ENCODE measurements around the gene ABLIM3.

Gene ABLIM3

DNA sequence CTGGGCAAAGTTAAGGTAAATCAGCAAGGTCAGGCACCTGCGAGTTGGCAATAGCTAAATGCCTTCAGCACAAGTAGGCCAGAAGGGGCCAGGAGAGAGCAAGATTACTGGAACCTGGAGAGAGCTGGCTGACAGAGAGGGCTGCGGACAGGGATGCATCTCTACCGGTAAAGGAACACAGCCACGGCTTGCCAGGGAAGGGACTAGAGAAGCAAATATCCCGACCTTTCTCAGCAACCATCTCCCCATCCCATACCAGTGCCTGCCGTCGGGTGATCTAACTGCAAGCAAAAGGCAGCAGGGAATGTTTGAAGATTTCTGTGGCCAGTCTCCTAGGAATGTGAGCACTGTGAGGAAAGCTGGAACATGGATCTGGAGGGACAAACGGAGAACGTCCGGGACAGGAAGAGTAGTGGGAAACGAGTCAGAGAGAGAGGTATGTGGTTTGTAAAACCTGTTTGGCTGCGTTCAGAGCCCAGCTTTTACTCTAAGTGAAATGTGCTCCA is 15.9 kb upstream of the ABLIM3 start:
- H3K9me3 ChIP-seq (ENCODE audit: low read length), result no peaks in the 10 kb centered on the region
- H2AFZ ChIP-seq (ENCODE audit: low read depth, low read length), result no peak overlapping the region
- H3K27me3 ChIP-seq (ENCODE audit: insufficient read depth, low read length), result no peaks in the 10 kb centered on the region
- H3K4me1 ChIP-seq (ENCODE audit: insufficient read depth, low read length), result no peaks in the 10 kb centered on the region
- no peaks in the 10 kb centered on the region for H3K36me3 ChIP-seq (ENCODE audit: insufficient read depth, low read length)
- H3K4me3 ChIP-seq (ENCODE audit: low read length), result no peak overlapping the region

GRCh38 chr5:149126906-149127305 is 14.4 kb upstream of the ABLIM3 start:
- no peaks in the 10 kb centered on the region for H3K27me3 ChIP-seq (ENCODE audit: insufficient read depth, low read length)
- no peaks in the 10 kb centered on the region for H3K36me3 ChIP-seq (ENCODE audit: insufficient read depth, low read length)
- no peaks in the 10 kb centered on the region for H3K9me3 ChIP-seq (ENCODE audit: low read length)
- no peaks in the 10 kb centered on the region for H3K4me1 ChIP-seq (ENCODE audit: insufficient read depth, low read length)
- no peak overlapping the region for H3K4me3 ChIP-seq (ENCODE audit: low read length)
- no peak overlapping the region for H2AFZ ChIP-seq (ENCODE audit: low read depth, low read length)

GRCh38 chr5:149127394-149127955 is 13.8 kb upstream of the ABLIM3 start:
- H3K27me3 ChIP-seq (ENCODE audit: insufficient read depth, low read length), result no peaks in the 10 kb centered on the region
- H3K4me3 ChIP-seq (ENCODE audit: low read length), result no peak overlapping the region
- no peaks in the 10 kb centered on the region for H3K36me3 ChIP-seq (ENCODE audit: insufficient read depth, low read length)
- H3K9me3 ChIP-seq (ENCODE audit: low read length), result no peaks in the 10 kb centered on the region
- no peaks in the 10 kb centered on the region for H3K4me1 ChIP-seq (ENCODE audit: insufficient read depth, low read length)
- H2AFZ ChIP-seq (ENCODE audit: low read depth, low read length), result no peak overlapping the region

- no peak overlapping the region for H3K4me3 ChIP-seq (ENCODE audit: low read length)
- H3K4me1 ChIP-seq (ENCODE audit: insufficient read depth, low read length), result no peaks in the 10 kb centered on the region
- H2AFZ ChIP-seq (ENCODE audit: low read depth, low read length), result no peak overlapping the region
- no peaks in the 10 kb centered on the region for H3K27me3 ChIP-seq (ENCODE audit: insufficient read depth, low read length)
- no peaks in the 10 kb centered on the region for H3K9me3 ChIP-seq (ENCODE audit: low read length)
- H3K36me3 ChIP-seq (ENCODE audit: insufficient read depth, low read length), result no peaks in the 10 kb centered on the region
Observed at GRCh38 chr5:149128023-149128875, 13.0 kb upstream of the ABLIM3 start.

GRCh38 chr5:149129181-149129580 is 12.1 kb upstream of the ABLIM3 start:
- Histone ChIP-seq H3K36me3 (ENCODE audit: insufficient read depth, low read length) (no peaks in the 10 kb centered on the region), H2AFZ (ENCODE audit: low read depth, low read length) (no peak overlapping the region), H3K9me3 (ENCODE audit: low read length) (no peaks in the 10 kb centered on the region), H3K4me3 (ENCODE audit: low read length) (no peak overlapping the region), H3K27me3 (ENCODE audit: insufficient read depth, low read length) (no peaks in the 10 kb centered on the region), H3K4me1 (ENCODE audit: insufficient read depth, low read length) (no peaks in the 10 kb centered on the region)

GRCh38 chr5:149130121-149130914 is 11.0 kb upstream of the ABLIM3 start:
- Histone ChIP-seq H3K4me3 (ENCODE audit: low read length) (no peak overlapping the region), H3K36me3 (ENCODE audit: insufficient read depth, low read length) (no peaks in the 10 kb centered on the region), H3K27me3 (ENCODE audit: insufficient read depth, low read length) (no peaks in the 10 kb centered on the region), H2AFZ (ENCODE audit: low read depth, low read length) (no peak overlapping the region), H3K4me1 (ENCODE audit: insufficient read depth, low read length) (no peaks in the 10 kb centered on the region), H3K9me3 (ENCODE audit: low read length) (no peaks in the 10 kb centered on the region)

DNA sequence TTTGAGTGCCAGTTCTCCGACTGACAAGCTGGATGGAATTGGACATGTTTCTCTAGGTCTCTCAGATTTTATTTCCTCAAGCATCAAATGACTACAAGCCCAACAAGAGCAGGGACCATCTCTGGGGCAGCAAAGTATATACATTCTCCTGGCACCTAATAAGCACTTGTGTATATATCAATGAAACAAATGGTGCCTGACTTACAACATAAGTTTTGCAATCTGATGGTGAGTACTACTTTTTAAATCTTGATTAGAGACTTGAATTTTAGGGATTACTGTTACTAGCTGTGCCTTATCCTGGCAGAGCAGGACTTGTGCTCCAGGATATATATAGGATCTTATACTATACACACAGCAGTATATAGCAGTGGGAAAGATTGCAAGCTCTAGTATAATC is 8.8 kb upstream of the ABLIM3 start:
- Histone ChIP-seq H3K36me3 (ENCODE audit: insufficient read depth, low read length) (no peaks in the 10 kb centered on the region), H3K27me3 (ENCODE audit: insufficient read depth, low read length) (no peaks in the 10 kb centered on the region), H2AFZ (ENCODE audit: low read depth, low read length) (no peak overlapping the region), H3K4me3 (ENCODE audit: low read length) (no peak overlapping the region), H3K4me1 (ENCODE audit: insufficient read depth, low read length) (no peaks in the 10 kb centered on the region), H3K9me3 (ENCODE audit: low read length) (no peaks in the 10 kb centered on the region)

DNA sequence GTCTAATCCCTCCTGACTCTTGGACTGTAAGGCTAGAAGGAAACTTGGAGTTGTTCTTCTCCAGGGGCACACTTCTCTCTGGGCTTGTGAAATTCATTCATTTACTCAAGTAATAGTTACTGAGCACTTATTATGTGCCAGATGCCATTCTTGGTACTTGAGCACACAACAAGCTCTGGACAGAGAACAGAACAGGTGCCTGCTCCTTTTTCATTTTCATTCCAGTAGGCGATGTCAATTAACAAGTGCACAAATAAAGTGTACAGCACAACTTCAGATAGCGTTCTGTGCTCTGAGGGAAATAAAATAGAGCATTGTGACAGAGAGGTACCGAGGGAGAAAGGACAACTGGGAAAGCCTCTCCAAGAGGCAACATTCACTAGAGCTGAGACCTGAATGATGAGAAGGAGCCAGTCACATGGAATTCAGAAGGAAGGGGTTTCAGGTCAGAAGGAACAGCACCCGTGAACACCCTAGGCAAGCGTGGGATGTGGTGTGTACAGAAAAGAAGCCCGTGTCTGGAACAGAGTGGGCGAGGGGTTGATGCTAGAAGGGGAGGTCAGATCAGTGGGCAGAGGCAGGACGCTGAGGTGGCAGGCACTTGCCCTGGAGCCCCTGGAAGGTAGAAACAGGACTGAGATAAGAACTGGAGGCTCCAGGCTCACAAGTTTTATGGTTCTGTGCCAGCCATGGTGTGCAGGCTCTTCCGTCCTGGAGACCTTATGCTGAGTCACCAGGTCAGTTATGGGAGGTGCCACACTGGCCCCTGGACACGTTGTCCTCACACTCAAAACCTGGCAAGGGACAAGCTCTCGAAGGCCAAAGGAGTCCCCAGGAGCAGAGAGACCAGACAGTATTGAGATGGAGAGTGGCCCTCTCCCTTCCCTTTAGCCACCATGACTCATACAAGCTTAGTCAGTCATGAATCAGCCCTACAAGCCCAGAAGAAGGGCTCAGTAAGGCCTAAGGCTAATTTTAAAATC is 7.2 kb upstream of the ABLIM3 start:
- Histone ChIP-seq H3K4me3 (ENCODE audit: low read length) (no peak overlapping the region), H3K9me3 (ENCODE audit: low read length) (no peaks in the 10 kb centered on the region), H2AFZ (ENCODE audit: low read depth, low read length) (no peak overlapping the region), H3K27me3 (ENCODE audit: insufficient read depth, low read length) (no peaks in the 10 kb centered on the region), H3K36me3 (ENCODE audit: insufficient read depth, low read length) (no peaks in the 10 kb centered on the region), H3K4me1 (ENCODE audit: insufficient read depth, low read length) (no peaks in the 10 kb centered on the region)

DNA sequence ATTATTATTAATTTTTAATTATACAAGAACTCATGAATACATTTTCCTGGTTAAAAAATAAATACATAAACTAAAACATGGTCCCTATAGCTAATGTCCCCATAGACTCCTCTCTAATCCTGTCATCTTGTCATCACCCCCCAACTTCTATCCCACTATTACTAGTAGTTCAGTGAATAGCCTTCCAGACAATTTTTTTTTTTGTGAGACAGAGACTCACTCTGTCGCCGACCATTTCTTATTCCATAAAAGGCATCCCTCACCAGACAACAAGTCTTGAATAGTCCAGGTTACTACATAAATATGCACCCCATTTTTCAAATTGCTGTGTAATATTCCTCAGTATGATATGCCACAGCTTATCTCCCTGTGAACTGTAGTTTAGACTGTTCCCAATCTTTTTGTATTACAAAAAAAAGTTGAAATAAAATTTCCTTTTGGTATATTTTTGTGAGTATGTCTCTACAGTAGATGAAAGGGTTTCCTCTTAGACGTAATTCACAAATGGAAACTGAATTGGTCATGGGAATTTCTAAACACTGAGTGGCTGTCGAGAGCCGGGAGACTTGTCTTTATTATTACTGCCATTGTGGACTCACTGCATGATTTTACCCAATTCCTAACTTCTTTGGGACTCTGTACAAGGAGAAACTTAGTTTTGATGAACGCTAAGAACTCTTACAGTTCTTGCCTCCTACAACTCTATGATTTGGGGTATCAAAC is 6.4 kb upstream of the ABLIM3 start:
- H3K27me3 ChIP-seq (ENCODE audit: insufficient read depth, low read length), result no peaks in the 10 kb centered on the region
- H3K4me1 ChIP-seq (ENCODE audit: insufficient read depth, low read length), result no peaks in the 10 kb centered on the region
- no peak overlapping the region for H3K4me3 ChIP-seq (ENCODE audit: low read length)
- no peak overlapping the region for H2AFZ ChIP-seq (ENCODE audit: low read depth, low read length)
- no peaks in the 10 kb centered on the region for H3K36me3 ChIP-seq (ENCODE audit: insufficient read depth, low read length)
- H3K9me3 ChIP-seq (ENCODE audit: low read length), result no peaks in the 10 kb centered on the region

- H3K36me3 ChIP-seq (ENCODE audit: insufficient read depth, low read length), result no peaks in the 10 kb centered on the region
- no peaks in the 10 kb centered on the region for H3K9me3 ChIP-seq (ENCODE audit: low read length)
- H2AFZ ChIP-seq (ENCODE audit: low read depth, low read length), result no peak overlapping the region
- no peak overlapping the region for H3K4me3 ChIP-seq (ENCODE audit: low read length)
- no peaks in the 10 kb centered on the region for H3K27me3 ChIP-seq (ENCODE audit: insufficient read depth, low read length)
- no peaks in the 10 kb centered on the region for H3K4me1 ChIP-seq (ENCODE audit: insufficient read depth, low read length)
Observed at GRCh38 chr5:149135536-149136201, 5.6 kb upstream of the ABLIM3 start.

- no peaks in the 10 kb centered on the region for H3K36me3 ChIP-seq (ENCODE audit: insufficient read depth, low read length)
- H3K9me3 ChIP-seq (ENCODE audit: low read length), result no peaks in the 10 kb centered on the region
- H3K27me3 ChIP-seq (ENCODE audit: insufficient read depth, low read length), result peaks cover 15% of the 10 kb centered on the region
- H3K4me3 ChIP-seq (ENCODE audit: low read length), result no peak overlapping the region
- H3K4me1 ChIP-seq (ENCODE audit: insufficient read depth, low read length), result no peaks in the 10 kb centered on the region
- no peak overlapping the region for H2AFZ ChIP-seq (ENCODE audit: low read depth, low read length)
Observed at GRCh38 chr5:149138182-149138923, 2.9 kb upstream of the ABLIM3 start.
